COLO829 (cell line): Measurements from ENCODE around the gene KRABD2.
A peak's percentile ranks its signal among the peaks of the same experiment; 100 is the strongest.
"Not testable (repeated sequence)": the region's sequence is repeated elsewhere in the genome, so short reads cannot be mapped to it uniquely, and the experiment has no call there.

Source experiments
- DNase-seq: peaks from one replicate; pipeline ENCODE4 v3.0.0; 2012; ENCODE audit warnings: low spot score

Gene KRABD2

DNA sequence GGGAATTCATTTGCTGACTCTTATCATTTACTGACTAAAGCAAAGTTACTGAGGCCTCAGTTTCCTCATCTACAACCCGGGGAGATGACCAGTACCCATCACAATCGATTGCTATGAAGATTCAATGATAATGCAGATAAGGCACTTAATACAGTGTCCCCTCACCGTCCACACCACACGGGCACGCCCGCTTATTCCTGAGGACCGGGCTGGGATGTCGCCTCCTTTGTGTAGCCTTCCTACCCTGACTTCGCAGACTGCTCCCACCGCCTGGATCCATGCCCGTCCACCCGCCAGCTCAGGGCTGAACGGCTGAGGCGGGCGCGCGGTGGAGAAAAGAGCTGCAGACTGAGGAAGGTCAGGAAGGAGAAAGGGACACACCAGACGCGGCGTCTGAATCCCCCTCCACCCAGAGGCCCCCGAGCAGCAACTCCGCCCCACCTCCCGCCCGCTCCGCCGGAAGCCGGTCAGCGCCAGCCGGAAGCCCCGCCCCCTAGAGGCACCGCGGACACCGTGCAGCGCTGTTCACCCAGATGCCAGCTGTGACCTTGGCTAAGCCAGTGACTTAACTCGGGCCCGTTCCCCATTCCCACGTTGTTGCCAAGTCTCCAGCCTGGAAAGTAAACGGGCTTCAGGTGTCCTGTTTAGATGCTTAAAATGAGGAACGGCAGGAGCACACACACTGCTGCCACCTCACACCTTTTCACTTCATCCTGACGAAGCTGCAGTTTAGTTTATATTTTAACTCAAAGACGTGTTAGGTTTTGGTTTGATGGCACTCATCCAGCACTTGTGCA lies at the start of gene KRABD2:
Gene KRABD2, minus strand, starts transcription at position 434 of the 797 bp plus-strand sequence.
- peak; percentile 90 for DNase-seq

DNA sequence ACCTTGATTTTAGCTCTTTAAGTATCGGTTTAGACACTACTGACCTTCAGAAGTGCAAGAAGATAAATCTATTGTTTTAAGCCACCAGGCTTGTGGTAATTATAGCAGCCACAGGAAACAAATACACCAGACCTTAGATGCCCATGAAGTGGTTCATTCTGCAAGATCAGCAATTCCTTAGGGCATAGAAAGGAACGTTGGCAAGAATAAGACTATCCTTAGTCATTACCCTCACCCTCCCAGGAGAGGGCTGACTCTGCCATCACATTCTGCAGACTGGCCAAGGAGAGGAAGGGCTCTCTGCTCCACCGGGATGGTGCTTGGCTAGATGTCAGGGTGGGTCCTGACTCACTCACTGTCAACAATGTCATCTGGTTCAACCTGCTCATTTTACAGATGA lies 45.1 kb upstream of the KRABD2 start:
- DNase-seq, result no peak

GRCh38 chr17:8420041-8420934 lies 43.8 kb upstream of the KRABD2 start:
- DNase-seq, result no peak

- DNase-seq, result no peak
Observed at GRCh38 chr17:8419305-8419704, 42.8 kb upstream of the KRABD2 start.

GRCh38 chr17:8418471-8418870 lies 42.0 kb upstream of the KRABD2 start:
- no peak for DNase-seq

DNA sequence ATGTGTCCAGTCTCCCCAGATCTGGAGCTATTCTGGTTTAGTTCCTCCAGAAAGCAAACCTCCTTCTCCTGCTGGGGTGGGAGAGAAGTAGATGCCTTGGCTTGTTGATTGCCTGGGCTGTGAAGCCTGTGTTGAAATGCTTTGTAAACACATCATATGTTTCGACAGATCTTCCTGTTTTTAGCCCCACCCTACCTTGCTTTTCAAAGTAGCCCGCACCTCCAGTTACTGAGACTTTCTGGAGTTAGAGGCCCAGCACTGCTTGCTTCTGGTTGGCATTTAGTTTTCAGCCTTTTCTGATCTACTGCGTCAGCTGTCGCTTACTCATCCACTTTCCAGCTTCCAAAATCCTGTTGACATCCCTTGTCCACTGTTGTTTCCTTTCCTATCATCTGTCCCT lies 41.3 kb upstream of the KRABD2 start:
- DNase-seq, result no peak

DNA sequence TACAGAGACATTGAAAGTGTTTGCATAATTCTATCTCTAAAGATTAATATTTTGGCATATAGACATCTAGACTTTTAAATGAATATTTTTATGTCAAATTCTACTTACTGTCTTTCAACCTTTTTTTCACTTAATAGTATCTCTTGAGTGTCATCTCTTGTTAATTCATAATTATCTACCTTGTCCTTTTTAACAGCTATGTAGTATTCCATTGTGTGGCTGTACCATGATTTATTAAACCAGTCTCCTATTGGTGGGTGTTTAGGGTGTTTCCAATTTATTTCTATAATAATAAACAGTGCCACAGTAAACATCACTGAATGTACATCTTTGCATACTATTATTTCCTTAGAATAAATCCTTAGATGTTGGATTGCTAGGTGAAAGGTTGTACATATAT lies 37.4 kb upstream of the KRABD2 start:
- DNase-seq, result no peak

DNA sequence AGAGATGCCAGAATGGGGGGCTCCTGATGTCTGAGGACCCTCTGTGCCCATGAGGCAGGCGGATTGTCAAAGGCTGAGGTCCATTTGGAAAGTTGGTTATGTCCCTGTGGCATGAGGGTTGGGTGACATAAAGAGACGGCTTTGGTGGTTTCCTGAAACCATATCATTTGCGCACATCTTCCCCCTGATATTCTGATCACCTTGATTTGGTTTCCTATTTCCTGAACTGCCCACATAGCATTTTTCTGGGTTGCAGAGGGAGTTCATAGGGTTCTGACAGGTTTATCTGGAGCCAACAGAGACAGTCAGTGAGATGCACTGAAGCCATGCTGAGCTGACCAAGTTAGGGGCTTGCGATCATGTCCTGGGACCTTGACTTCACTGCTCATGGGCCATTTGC lies 36.8 kb upstream of the KRABD2 start:
- no peak for DNase-seq

GRCh38 chr17:8412089-8412488 lies 35.6 kb upstream of the KRABD2 start:
- DNase-seq, result no peak

- DNase-seq, result no peak
Observed at GRCh38 chr17:8410883-8411238, 34.4 kb upstream of the KRABD2 start.

GRCh38 chr17:8409966-8410882 lies 33.7 kb upstream of the KRABD2 start:
- DNase-seq, result peak; percentile 70

DNA sequence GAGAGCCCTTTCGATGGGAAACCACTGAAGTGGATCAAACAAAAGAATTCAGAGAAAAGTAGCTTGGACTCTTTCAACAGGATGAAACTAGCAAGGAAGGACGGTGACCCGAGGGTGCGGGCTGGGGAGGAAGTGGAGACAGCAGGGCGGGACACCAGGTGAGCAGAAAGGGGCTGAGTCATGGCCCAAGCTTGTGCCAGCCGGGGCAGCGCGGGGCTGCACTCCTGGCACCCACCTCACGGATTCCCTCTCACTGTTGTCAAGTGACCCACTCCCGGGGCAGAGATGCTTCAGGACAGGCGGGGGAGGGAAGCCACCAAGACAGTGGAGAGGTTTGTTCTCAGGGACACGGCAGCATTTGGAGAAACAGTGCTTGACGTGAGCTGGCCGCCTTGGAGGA lies 31.9 kb upstream of the KRABD2 start:
- DNase-seq, result peak; percentile 57

DNA sequence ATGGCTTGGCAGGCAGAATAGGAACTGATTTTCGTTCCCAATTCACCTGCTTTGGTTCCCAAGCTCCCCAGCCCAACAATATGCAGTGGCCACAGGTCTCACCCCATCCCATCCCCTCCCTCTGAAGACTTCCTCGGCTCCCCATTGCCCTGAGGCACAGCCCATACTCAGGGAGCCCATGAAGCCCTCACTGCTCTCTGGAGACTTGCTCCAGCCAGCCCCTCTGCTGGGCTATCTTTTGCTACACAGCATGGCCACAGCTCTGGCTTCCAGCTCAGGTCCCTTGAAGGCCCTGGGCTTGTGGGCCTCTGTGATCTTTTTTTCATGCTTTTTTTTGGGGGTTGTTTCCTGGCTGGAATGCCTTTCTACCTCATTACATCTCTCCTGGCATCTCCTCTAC lies 29.7 kb upstream of the KRABD2 start:
- DNase-seq, result no peak

GRCh38 chr17:8405499-8406016 lies 29.1 kb upstream of the KRABD2 start:
- no peak for DNase-seq

DNA sequence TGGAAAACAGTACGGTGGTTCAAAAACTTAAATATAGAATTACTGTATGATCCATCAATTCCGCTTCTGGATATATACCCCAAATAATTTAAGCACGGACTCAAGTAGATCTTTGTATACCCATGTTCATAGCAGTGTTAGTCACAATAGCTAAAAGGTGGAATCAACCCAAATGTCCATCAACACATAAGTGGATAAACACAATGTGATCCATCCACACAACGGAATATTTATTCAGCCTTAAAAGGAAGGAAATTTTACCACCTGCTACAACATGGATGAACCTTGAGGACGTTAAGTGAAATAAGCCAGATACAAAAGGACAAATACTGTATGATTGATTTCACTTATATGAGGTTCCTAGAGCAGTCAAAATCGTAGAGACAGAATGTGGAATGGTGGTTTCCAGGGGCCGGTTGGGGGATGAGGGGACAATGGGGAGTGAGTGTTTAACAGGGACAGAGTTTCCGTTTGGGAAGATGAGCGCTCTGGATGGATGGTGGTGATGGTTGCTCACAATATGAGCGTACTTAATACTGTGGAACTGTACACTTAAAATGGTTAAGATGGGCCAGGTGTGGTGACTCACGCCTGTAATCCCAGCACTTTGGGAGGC lies 26.5 kb upstream of the KRABD2 start:
- no peak for DNase-seq

DNA sequence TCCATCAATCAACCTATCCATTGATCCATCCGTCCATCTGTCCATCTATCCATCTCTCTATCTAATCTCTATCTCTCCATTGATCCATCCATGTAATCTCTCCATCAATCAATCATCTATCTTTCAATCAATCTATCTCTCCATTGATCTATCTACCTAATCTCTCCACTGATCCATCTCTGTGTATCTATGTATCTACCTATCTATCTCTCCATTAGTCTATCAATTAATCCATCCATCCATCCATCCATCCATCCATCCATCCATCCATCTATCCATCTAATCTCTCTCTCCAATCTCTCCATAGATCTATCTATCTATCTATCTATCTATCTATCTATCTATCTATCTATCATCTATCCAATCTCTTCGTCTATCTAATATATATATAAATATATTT lies 24.6 kb upstream of the KRABD2 start:
- no peak for DNase-seq

DNA sequence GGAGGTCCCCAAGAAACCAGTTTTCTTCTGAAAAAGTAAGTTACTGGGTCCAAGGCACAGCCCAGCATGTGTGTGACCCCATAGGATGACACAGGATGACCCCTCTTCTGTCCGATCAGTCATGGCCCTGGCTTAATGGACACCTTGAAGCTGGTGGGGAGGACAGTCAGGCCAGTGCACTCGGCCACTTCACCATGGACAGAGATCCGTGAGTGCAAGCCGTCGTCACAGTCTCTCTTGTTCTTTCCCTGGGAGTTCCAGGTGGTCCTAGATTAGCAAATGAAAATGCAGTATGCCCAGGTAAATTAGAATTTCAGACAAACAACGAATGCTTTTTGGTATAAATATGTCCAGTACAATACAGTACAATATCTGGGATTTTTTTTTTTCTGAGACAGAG lies 22.5 kb upstream of the KRABD2 start:
- no peak for DNase-seq

- no peak for DNase-seq
Observed at GRCh38 chr17:8397636-8398035, 21.1 kb upstream of the KRABD2 start, which contains the start of gene RNF222. Gene RNF222 (minus strand): TSS chr17:8397827. CDS start chr17:8393461, 4,366 bp downstream.

- DNase-seq, result not testable (repeated sequence)
Observed at GRCh38 chr17:8394497-8394896, 18.0 kb upstream of the KRABD2 start.

DNA sequence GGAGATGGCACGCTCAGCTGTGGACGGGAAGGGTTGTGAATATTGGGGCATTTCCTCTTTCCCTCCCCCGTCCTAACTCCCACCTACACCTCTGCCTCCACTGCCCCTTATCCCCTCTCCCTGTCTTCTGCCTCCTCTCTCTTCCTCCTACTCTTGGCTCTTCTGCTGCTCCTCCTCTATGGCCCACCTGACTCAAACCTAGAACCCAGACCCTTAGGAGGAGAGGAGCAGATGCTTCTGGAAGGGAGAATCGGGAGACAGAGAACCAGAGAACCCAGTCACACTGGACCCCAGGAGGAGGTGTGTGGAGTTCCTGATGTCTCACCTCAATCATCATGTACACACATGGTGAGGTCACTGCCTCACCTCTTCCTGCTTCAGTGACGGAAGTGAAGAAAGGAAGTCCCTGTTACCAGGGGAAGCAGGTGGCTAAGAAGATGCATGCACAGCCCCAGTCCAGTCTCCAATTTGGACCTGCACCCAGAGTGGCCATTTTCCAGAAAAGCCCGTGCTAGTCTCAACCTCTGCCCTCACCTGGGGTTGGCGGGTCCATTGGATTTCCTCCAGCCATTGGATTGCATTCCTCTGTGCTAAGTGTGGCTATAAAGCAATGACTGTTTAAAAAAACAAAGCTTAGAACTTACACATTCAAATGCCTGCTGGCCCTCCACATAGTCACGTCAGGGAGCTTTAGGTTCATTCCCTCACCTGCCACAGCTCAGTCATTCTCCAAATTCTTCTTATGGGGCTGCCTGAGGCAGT lies 17.1 kb upstream of the KRABD2 start:
- DNase-seq, result no peak
